A673 (cell line): ENCODE results near the gene EP300.

Experiments
- CTCF ChIP-seq: fragments of 300-800, 200-600 bp; sonication (generic); conservative IDR thresholded peaks from 2 replicates; pipeline ENCODE4 v1.5.1; 2017; ENCODE audit warnings: low read depth, mild to moderate bottlenecking, antibody characterized with exemption, low read length, moderate library complexity, mixed read lengths
- EZH2 ChIP-seq: fragments of 200-600 bp; sonication (generic); IDR thresholded peaks from 2 replicates; pipeline ENCODE4 v1.6.1; 2017; ENCODE audit warnings: borderline replicate concordance, low read depth, mild to moderate bottlenecking, mixed read lengths, antibody characterized with exemption, low read length; ENCODE audit not compliant: poor library complexity, severe bottlenecking

- no peak for TF ChIP-seq CTCF
- no peak for TF ChIP-seq EZH2
Observed at GRCh38 chr22:41215409-41215808, 123.0 kb downstream of the EP300 start.
